ENCODE results near the gene WWOX. TPM values are rescaled to one million over a fixed set of nuclear protein-coding genes. Genes with fewer than 3 reads are reported as not detected.

The WWOX gene
- total and polyA plus RNA-seq, 2 of the 13 experiments (the other 11 are each of a cell fraction or from before 2014, with no cell fraction given), result 9.1 to 37.4 TPM

DNA sequence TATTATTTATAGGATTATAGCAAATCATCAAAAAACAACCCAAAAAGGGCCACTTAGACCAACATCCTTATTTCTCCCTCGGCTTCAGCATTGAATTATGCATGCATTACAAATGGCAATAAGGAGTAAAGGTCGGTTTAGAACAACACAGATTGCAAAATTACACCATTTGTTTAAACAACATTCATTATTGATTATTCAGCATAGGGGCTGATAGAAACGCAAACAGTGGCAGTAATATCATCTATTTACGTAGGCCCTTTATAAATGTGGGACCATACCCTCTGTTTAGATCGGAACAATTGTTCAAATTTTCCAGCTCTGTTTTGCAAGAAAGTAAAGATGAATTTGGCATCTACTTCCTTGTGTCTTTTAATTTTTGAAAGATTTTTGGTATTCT, 153.3 kb downstream of the WWOX start (continued):
- TF ChIP-seq, protein P1, sequence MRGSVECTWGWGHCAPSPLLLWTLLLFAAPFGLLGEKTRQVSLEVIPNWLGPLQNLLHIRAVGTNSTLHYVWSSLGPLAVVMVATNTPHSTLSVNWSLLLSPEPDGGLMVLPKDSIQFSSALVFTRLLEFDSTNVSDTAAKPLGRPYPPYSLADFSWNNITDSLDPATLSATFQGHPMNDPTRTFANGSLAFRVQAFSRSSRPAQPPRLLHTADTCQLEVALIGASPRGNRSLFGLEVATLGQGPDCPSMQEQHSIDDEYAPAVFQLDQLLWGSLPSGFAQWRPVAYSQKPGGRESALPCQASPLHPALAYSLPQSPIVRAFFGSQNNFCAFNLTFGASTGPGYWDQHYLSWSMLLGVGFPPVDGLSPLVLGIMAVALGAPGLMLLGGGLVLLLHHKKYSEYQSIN (CRISPR knock-in tag; IDR thresholded peaks at IDR 0.05; ENCODE audit: borderline replicate concordance), result no peak
- TF ChIP-seq SUZ12 (IDR thresholded peaks at IDR 0.05; ENCODE audit: low read depth, low read length) (no peak), BRD4 (CRISPR knock-in tag; IDR thresholded peaks at IDR 0.05) (no peak), RBM22 (optimal IDR thresholded peaks at IDR 0.05; ENCODE audit: low read length) (no peak), ZNF552 (CRISPR knock-in tag; IDR thresholded peaks at IDR 0.05; ENCODE audit: borderline replicate concordance) (no peak), JDP2 (CRISPR knock-in tag; IDR thresholded peaks at IDR 0.05; ENCODE audit: borderline replicate concordance) (no peak), REXO4 (CRISPR knock-in tag; IDR thresholded peaks at IDR 0.05; ENCODE audit: borderline replicate concordance) (no peak), SALL2 (CRISPR knock-in tag; IDR thresholded peaks at IDR 0.05) (no peak), SAFB2 (CRISPR knock-in tag; IDR thresholded peaks at IDR 0.05; ENCODE audit: borderline replicate concordance, low read depth) (no peak), MED1 (CRISPR knock-in tag; IDR thresholded peaks at IDR 0.05) (peak; percentile 81), ZNF234 (CRISPR knock-in tag; conservative IDR thresholded peaks at IDR 0.05) (no peak), RBAK (CRISPR knock-in tag; IDR thresholded peaks at IDR 0.05) (no peak), HNRNPK (IDR thresholded peaks at IDR 0.05; ENCODE audit: low read depth, low read length, poor library complexity, severe bottlenecking) (no peak)
- TF ChIP-seq, protein P2, sequence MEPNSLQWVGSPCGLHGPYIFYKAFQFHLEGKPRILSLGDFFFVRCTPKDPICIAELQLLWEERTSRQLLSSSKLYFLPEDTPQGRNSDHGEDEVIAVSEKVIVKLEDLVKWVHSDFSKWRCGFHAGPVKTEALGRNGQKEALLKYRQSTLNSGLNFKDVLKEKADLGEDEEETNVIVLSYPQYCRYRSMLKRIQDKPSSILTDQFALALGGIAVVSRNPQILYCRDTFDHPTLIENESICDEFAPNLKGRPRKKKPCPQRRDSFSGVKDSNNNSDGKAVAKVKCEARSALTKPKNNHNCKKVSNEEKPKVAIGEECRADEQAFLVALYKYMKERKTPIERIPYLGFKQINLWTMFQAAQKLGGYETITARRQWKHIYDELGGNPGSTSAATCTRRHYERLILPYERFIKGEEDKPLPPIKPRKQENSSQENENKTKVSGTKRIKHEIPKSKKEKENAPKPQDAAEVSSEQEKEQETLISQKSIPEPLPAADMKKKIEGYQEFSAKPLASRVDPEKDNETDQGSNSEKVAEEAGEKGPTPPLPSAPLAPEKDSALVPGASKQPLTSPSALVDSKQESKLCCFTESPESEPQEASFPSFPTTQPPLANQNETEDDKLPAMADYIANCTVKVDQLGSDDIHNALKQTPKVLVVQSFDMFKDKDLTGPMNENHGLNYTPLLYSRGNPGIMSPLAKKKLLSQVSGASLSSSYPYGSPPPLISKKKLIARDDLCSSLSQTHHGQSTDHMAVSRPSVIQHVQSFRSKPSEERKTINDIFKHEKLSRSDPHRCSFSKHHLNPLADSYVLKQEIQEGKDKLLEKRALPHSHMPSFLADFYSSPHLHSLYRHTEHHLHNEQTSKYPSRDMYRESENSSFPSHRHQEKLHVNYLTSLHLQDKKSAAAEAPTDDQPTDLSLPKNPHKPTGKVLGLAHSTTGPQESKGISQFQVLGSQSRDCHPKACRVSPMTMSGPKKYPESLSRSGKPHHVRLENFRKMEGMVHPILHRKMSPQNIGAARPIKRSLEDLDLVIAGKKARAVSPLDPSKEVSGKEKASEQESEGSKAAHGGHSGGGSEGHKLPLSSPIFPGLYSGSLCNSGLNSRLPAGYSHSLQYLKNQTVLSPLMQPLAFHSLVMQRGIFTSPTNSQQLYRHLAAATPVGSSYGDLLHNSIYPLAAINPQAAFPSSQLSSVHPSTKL (CRISPR knock-in tag; IDR thresholded peaks at IDR 0.05), result peak; percentile 97
- TF ChIP-seq, protein P3, sequence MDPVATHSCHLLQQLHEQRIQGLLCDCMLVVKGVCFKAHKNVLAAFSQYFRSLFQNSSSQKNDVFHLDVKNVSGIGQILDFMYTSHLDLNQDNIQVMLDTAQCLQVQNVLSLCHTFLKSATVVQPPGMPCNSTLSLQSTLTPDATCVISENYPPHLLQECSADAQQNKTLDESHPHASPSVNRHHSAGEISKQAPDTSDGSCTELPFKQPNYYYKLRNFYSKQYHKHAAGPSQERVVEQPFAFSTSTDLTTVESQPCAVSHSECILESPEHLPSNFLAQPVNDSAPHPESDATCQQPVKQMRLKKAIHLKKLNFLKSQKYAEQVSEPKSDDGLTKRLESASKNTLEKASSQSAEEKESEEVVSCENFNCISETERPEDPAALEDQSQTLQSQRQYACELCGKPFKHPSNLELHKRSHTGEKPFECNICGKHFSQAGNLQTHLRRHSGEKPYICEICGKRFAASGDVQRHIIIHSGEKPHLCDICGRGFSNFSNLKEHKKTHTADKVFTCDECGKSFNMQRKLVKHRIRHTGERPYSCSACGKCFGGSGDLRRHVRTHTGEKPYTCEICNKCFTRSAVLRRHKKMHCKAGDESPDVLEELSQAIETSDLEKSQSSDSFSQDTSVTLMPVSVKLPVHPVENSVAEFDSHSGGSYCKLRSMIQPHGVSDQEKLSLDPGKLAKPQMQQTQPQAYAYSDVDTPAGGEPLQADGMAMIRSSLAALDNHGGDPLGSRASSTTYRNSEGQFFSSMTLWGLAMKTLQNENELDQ (CRISPR knock-in tag; IDR thresholded peaks at IDR 0.05; ENCODE audit: borderline replicate concordance), result no peak
- TF ChIP-seq, protein P4, sequence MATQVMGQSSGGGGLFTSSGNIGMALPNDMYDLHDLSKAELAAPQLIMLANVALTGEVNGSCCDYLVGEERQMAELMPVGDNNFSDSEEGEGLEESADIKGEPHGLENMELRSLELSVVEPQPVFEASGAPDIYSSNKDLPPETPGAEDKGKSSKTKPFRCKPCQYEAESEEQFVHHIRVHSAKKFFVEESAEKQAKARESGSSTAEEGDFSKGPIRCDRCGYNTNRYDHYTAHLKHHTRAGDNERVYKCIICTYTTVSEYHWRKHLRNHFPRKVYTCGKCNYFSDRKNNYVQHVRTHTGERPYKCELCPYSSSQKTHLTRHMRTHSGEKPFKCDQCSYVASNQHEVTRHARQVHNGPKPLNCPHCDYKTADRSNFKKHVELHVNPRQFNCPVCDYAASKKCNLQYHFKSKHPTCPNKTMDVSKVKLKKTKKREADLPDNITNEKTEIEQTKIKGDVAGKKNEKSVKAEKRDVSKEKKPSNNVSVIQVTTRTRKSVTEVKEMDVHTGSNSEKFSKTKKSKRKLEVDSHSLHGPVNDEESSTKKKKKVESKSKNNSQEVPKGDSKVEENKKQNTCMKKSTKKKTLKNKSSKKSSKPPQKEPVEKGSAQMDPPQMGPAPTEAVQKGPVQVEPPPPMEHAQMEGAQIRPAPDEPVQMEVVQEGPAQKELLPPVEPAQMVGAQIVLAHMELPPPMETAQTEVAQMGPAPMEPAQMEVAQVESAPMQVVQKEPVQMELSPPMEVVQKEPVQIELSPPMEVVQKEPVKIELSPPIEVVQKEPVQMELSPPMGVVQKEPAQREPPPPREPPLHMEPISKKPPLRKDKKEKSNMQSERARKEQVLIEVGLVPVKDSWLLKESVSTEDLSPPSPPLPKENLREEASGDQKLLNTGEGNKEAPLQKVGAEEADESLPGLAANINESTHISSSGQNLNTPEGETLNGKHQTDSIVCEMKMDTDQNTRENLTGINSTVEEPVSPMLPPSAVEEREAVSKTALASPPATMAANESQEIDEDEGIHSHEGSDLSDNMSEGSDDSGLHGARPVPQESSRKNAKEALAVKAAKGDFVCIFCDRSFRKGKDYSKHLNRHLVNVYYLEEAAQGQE (IDR thresholded peaks at IDR 0.05; ENCODE audit: borderline replicate concordance in 1 of 2, low read depth in 1 of 2, low read length in 2 of 2), result no peak
- TF ChIP-seq, protein P5, sequence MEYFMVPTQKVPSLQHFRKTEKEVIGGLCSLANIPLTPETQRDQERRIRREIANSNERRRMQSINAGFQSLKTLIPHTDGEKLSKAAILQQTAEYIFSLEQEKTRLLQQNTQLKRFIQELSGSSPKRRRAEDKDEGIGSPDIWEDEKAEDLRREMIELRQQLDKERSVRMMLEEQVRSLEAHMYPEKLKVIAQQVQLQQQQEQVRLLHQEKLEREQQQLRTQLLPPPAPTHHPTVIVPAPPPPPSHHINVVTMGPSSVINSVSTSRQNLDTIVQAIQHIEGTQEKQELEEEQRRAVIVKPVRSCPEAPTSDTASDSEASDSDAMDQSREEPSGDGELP (IDR thresholded peaks at IDR 0.05; ENCODE audit: borderline replicate concordance, low read depth), result 0 out of 2 replicates have a peak, but pooled peaks have one; percentile 21
